Retinal pigment epithelial cell (primary cell): ENCODE data around the gene HLA-A.
A peak's percentile ranks its signal among the peaks of the same experiment; 100 is the strongest.

Source experiments
- DNase-seq: peaks from one replicate; pipeline ENCODE4 v3.0.0-alpha.2; 2010; ENCODE audit warnings: low read depth
- H3K4me3 ChIP-seq: 2 replicates; pipeline ENCODE4 v1.5.1; 2011; ENCODE audit warnings: mild to moderate bottlenecking, low read length, control low read depth, moderate library complexity
- CTCF ChIP-seq: conservative IDR thresholded peaks from 2 replicates; pipeline ENCODE4 v1.5.1; 2011; ENCODE audit warnings: low read depth, low read length, control low read depth, inconsistent platforms

Gene HLA-A

GRCh38 chr6:29935273-29935955 lies 6.9 kb upstream of the HLA-A start:
- H3K4me3 ChIP-seq = no peak overlapping the region
- no peak for TF ChIP-seq CTCF
- DNase-seq = no peak

- H3K4me3 ChIP-seq = no peak overlapping the region
- DNase-seq = no peak
- no peak for TF ChIP-seq CTCF
Observed at GRCh38 chr6:29938746-29939508, 3.4 kb upstream of the HLA-A start.

- DNase-seq = no peak
- no peak for TF ChIP-seq CTCF
- no peak overlapping the region for H3K4me3 ChIP-seq
Observed at GRCh38 chr6:29941016-29941415, 1.3 kb upstream of the HLA-A start.

- no peak overlapping the region for H3K4me3 ChIP-seq
Observed at GRCh38 chr6:29941471-29941870, 861 bp upstream of the HLA-A start.

GRCh38 chr6:29941916-29942274 lies 437 bp upstream of the HLA-A start:
- no peak for DNase-seq
- no peak for TF ChIP-seq CTCF

More at GRCh38 chr6:29941471-29941870, 861 bp upstream of the HLA-A start:
- DNase-seq = no peak
- no peak for TF ChIP-seq CTCF

GRCh38 chr6:29943053-29943966 lies 978 bp downstream of the HLA-A start:
- no peak for DNase-seq
- peak overlapping the region; percentile 72 for H3K4me3 ChIP-seq
- TF ChIP-seq CTCF = no peak

More at GRCh38 chr6:29941916-29942274, 437 bp upstream of the HLA-A start:
- peak overlapping the region; percentile 72 for H3K4me3 ChIP-seq
